ENCODE measurements around the gene CDH13.

CDH13 gene

DNA sequence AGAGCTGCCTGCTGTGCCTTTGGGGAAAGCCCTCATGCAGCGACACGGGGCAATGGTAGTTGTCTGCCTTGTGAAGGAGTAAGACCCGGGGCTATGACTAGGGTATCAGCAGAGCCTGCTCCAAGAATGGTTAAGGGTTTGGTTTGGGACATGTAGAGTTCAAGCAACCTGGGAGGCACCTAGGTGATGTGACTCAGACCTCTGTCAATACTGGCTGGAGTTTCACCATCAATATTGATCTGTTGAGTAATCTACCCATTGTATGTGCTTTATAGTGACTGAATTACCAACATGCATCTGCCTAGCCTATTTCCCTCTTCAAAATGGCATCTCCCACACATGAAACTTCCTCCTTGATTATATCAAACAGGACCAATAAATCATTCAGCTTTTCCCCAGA lies 782.6 kb downstream of the CDH13 start:
- H3K27me3 ChIP-seq (ENCODE audit: insufficient read depth, low read length, poor library complexity), result peaks cover 4% of the 10 kb centered on the region
- DNase-seq, result no peak
- H3K4me2 ChIP-seq (ENCODE audit: insufficient read depth, low read length), result no peak overlapping the region
- H3K79me2 ChIP-seq (ENCODE audit: insufficient read depth, low read length), result no peaks in the 10 kb centered on the region
- TF ChIP-seq EZH2 (IDR thresholded peaks at IDR 0.05; ENCODE audit: borderline replicate concordance, low read depth, low read length, severe bottlenecking) (no peak), CTCF (IDR thresholded peaks at IDR 0.05; ENCODE audit: borderline replicate concordance, extremely low read depth, low read length, poor library complexity, severe bottlenecking) (no peak)
- H2AFZ ChIP-seq (ENCODE audit: low read depth, low read length), result no peak overlapping the region
- H3K27ac ChIP-seq (ENCODE audit: low read length), result no peak overlapping the region
- H3K4me3 ChIP-seq (ENCODE audit: low read depth in 1 of 2, low read length in 2 of 2), result no peak overlapping the region
- no peaks in the 10 kb centered on the region for H4K20me1 ChIP-seq (ENCODE audit: insufficient read depth, low read length)
- no peak for ATAC-seq (ENCODE audit: insufficient read depth, low read depth)
- H3K9ac ChIP-seq (ENCODE audit: low read depth, low read length), result no peak overlapping the region
- H3K36me3 ChIP-seq (ENCODE audit: insufficient read depth, low read length), result no peaks in the 10 kb centered on the region
- H3K4me1 ChIP-seq (ENCODE audit: insufficient read depth, low read length), result no peaks in the 10 kb centered on the region
- no peaks in the 10 kb centered on the region for H3K9me3 ChIP-seq (ENCODE audit: insufficient read depth, low read length, severe bottlenecking)

- ATAC-seq (ENCODE audit: insufficient read depth, low read depth) (no peak), DNase-seq (no peak)
- no peak overlapping the region for H3K4me2 ChIP-seq (ENCODE audit: insufficient read depth, low read length)
- H3K9ac ChIP-seq (ENCODE audit: low read depth, low read length), result no peak overlapping the region
- no peaks in the 10 kb centered on the region for H3K27me3 ChIP-seq (ENCODE audit: insufficient read depth, low read length, poor library complexity)
- H3K4me3 ChIP-seq (ENCODE audit: low read depth in 1 of 2, low read length in 2 of 2), result no peak overlapping the region
- no peaks in the 10 kb centered on the region for H4K20me1 ChIP-seq (ENCODE audit: insufficient read depth, low read length)
- no peaks in the 10 kb centered on the region for H3K36me3 ChIP-seq (ENCODE audit: insufficient read depth, low read length)
- H3K9me3 ChIP-seq (ENCODE audit: insufficient read depth, low read length, severe bottlenecking), result no peaks in the 10 kb centered on the region
- TF ChIP-seq CTCF (IDR thresholded peaks at IDR 0.05; ENCODE audit: borderline replicate concordance, extremely low read depth, low read length, poor library complexity, severe bottlenecking) (peak; percentile 7), EZH2 (IDR thresholded peaks at IDR 0.05; ENCODE audit: borderline replicate concordance, low read depth, low read length, severe bottlenecking) (no peak)
- no peaks in the 10 kb centered on the region for H3K4me1 ChIP-seq (ENCODE audit: insufficient read depth, low read length)
- no peak overlapping the region for H3K27ac ChIP-seq (ENCODE audit: low read length)
- no peaks in the 10 kb centered on the region for H3K79me2 ChIP-seq (ENCODE audit: insufficient read depth, low read length)
- no peak overlapping the region for H2AFZ ChIP-seq (ENCODE audit: low read depth, low read length)
These were observed 791.8 kb downstream of the CDH13 start for GRCh38 chr16:83418565-83418964.

- no peaks in the 10 kb centered on the region for H3K9me3 ChIP-seq (ENCODE audit: insufficient read depth, low read length, severe bottlenecking)
- H2AFZ ChIP-seq (ENCODE audit: low read depth, low read length), result no peak overlapping the region
- H3K4me3 ChIP-seq (ENCODE audit: low read depth in 1 of 2, low read length in 2 of 2), result no peak overlapping the region
- H3K79me2 ChIP-seq (ENCODE audit: insufficient read depth, low read length), result no peaks in the 10 kb centered on the region
- no peak overlapping the region for H3K9ac ChIP-seq (ENCODE audit: low read depth, low read length)
- H4K20me1 ChIP-seq (ENCODE audit: insufficient read depth, low read length), result no peaks in the 10 kb centered on the region
- H3K36me3 ChIP-seq (ENCODE audit: insufficient read depth, low read length), result no peaks in the 10 kb centered on the region
- H3K4me1 ChIP-seq (ENCODE audit: insufficient read depth, low read length), result no peaks in the 10 kb centered on the region
- DNase-seq (peak; percentile 6), ATAC-seq (ENCODE audit: insufficient read depth, low read depth) (peak; percentile 64)
- no peak overlapping the region for H3K27ac ChIP-seq (ENCODE audit: low read length)
- no peak overlapping the region for H3K4me2 ChIP-seq (ENCODE audit: insufficient read depth, low read length)
- H3K27me3 ChIP-seq (ENCODE audit: insufficient read depth, low read length, poor library complexity), result no peaks in the 10 kb centered on the region
- TF ChIP-seq CTCF (IDR thresholded peaks at IDR 0.05; ENCODE audit: borderline replicate concordance, extremely low read depth, low read length, poor library complexity, severe bottlenecking) (no peak), EZH2 (IDR thresholded peaks at IDR 0.05; ENCODE audit: borderline replicate concordance, low read depth, low read length, severe bottlenecking) (no peak)
These were observed 793.5 kb downstream of the CDH13 start for GRCh38 chr16:83420206-83420760.

DNA sequence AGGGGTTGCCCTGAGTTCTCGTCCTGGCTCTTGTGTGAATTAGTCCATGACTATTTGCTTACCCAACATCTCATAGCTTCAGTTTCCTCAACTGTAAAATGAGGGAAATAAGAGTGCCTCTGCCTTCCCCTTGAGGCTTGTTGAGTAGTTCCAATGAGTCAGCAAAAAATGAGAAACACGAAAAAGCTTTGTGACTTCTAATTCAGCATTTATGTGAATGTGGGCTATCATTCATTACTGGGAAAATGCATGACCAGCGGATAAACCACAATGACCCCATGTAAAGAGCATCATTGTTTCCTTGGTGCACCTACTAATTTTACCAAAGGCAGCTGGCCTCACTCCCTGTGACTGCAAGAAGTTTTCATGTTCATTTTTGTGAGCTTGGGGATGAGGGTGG lies 806.4 kb downstream of the CDH13 start:
- TF ChIP-seq EZH2 (IDR thresholded peaks at IDR 0.05; ENCODE audit: borderline replicate concordance, low read depth, low read length, severe bottlenecking) (no peak), CTCF (IDR thresholded peaks at IDR 0.05; ENCODE audit: borderline replicate concordance, extremely low read depth, low read length, poor library complexity, severe bottlenecking) (no peak)
- H3K4me1 ChIP-seq (ENCODE audit: insufficient read depth, low read length), result no peaks in the 10 kb centered on the region
- H3K27ac ChIP-seq (ENCODE audit: low read length), result no peak overlapping the region
- no peaks in the 10 kb centered on the region for H4K20me1 ChIP-seq (ENCODE audit: insufficient read depth, low read length)
- no peak overlapping the region for H2AFZ ChIP-seq (ENCODE audit: low read depth, low read length)
- no peaks in the 10 kb centered on the region for H3K79me2 ChIP-seq (ENCODE audit: insufficient read depth, low read length)
- H3K4me3 ChIP-seq (ENCODE audit: low read depth in 1 of 2, low read length in 2 of 2), result no peak overlapping the region
- H3K27me3 ChIP-seq (ENCODE audit: insufficient read depth, low read length, poor library complexity), result peaks cover 3% of the 10 kb centered on the region
- DNase-seq, result no peak
- ATAC-seq (ENCODE audit: insufficient read depth, low read depth), result no peak
- H3K4me2 ChIP-seq (ENCODE audit: insufficient read depth, low read length), result no peak overlapping the region
- H3K9me3 ChIP-seq (ENCODE audit: insufficient read depth, low read length, severe bottlenecking), result no peaks in the 10 kb centered on the region
- H3K9ac ChIP-seq (ENCODE audit: low read depth, low read length), result no peak overlapping the region
- H3K36me3 ChIP-seq (ENCODE audit: insufficient read depth, low read length), result no peaks in the 10 kb centered on the region
